DMS114 treated with DMSO at 0.1 percent for 48 hours (cell line): Measurements from ENCODE around the gene SLX4IP.

ENCODE experiments used
- DNase-seq: peaks from one replicate; lab custom pipeline; 2025; ENCODE audit not compliant: unreplicated experiment; lab: John Stamatoyannopoulos, UW

Gene SLX4IP

DNA sequence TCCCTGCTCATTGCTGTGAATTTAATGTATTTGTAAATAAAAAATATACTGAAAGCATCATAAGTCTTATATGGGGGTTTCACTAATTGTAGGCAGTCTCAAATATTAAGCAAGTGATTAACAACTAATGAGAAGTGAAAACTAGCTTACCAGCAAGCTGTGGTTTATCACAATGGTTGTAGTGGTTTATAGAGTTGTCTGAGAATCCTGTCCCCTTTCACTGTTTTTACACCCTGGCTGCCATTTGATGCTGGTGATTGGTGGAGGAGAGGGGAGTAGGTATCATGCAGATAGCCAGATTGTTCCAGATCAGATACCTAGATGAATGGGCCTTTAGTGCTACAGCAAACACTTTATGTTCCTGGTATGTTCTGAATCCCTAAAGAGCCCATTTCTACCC lies 7.1 kb upstream of the SLX4IP start:
- DNase-seq = no peak

- DNase-seq = no peak
These were observed 5.6 kb upstream of the SLX4IP start for GRCh38 chr20:10429443-10429981.

GRCh38 chr20:10430000-10430466 lies 5.1 kb upstream of the SLX4IP start:
- DNase-seq = no peak

DNA sequence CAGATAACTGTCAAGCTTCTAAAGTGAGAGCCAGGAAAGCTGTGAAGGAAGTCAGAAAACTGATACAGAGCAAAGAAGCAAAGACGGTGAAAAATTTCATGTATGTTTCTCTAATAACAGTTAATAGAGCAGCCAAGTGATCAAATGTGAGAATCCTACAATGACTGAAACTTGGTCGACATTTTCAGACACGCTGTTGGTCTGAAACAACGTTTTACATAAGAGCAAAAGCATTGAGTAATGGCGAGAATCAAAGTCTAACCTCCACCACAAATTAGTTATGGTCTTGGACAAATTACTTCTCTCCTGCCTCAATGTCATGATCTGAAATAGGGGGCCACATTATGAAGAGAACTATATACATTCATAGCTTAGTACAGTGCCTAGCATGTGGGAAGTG lies 4.4 kb upstream of the SLX4IP start:
- DNase-seq = no peak

- no peak for DNase-seq
These were observed 3.0 kb upstream of the SLX4IP start for GRCh38 chr20:10432079-10432478.

GRCh38 chr20:10433014-10433622 lies 2.0 kb upstream of the SLX4IP start:
- no peak for DNase-seq

DNA sequence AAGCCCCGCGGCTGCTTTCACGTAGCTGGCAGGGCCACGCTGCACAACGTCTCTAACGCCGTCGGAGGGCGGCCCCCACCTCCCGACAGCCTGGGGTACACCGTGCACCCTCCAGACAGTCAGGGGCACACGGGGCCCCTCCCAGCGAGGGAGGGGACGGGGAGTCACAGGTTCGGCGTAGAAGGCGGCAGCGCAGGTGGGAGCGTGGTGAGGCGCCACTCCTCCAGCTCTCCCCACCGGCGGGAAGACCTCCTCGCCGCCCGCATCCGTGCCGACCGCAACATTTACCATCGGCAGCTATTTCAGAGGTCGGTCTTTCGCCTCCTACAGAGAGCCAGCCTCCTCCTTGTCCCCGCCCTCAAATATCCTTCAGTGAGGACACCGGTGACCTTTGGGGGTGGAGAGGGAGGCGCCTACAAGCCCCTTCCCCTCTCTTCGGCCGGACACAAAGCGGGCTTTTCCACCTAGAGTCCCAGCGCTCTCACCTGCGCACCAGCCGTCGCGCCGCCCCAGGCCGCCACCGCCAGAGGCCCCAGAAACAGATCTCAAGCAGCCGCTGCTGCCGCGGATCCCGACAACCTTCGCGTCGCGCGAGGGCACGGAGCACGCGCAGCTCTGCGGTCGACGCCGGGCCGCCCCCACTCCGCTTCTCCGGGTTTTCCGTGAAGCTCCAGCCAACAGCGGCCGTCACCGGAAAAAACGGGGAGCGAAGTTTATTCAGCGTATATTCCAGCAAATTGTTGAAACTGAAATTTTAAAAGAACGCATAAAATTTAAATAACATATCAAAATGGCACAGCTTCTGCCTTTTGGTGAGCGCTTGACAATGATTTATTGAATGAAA lies 1.3 kb upstream of the SLX4IP start, which contains the start of gene MKKS:
Gene MKKS (minus strand): TSS at position 600 of the 844 bp plus-strand sequence. CDS start 20,708 bp downstream, outside the sequence.
- DNase-seq = peak; percentile 85

DNA sequence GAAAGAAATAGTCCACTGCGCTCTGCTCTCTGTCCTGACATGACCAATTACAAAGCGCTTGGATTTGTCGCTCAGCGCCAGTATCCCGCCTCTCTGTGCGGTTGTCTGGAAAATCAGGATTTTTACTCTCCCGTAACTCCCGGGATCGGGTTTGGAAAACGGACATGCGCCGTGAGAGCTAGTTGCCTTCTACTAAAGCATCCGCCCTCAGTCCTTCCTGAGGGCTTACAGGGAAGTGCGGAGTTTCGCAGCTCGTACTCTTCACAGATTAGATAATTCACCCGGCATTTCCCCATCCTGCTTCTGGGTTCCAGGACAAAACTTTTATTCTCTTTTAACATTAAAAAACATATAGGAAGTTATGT lies 656 bp upstream of the SLX4IP start:
- DNase-seq = peak; percentile 93

- no peak for DNase-seq
These were observed 1.1 kb downstream of the SLX4IP start for GRCh38 chr20:10436053-10436699.

DNA sequence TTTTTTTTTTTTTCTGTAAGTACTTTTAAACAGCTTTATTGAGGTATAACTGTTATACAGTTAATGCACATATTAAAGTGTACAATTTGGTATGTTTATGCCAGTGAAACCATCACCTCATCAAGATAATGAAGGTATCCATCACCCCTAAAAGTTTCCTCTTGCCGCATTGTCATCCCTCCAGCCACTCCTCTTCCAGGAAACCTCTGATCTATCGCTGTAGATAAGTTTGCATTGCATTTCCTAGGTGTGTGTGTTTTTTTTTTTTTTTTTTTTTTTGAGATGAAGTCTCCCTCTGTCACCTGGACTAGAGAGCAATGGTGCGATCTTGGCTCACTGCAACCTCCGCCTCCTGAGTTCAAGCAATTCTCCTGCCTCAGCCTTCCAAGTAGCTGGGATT lies 3.1 kb downstream of the SLX4IP start:
- DNase-seq = no peak

- no peak for DNase-seq
These were observed 8.8 kb downstream of the SLX4IP start for GRCh38 chr20:10443936-10444335.

DNA sequence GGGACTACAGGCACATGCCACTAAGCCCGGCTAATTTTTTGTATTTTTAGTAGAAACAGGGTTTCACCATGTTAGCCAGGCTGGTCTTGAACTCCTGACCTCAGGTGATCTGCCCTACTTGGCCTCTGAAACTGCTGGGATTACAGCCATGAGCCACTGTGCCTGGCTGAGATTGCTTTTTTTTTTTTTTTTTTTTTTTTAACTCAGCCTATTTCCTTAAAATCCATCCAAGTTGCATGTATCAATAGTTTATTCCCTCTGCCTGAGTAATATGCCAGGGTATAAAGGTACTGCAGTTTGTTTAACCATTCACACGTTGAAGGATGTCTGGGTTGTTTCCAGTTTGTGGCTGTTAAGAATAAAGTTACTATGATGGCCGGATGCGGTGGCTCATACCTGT lies 10.7 kb downstream of the SLX4IP start:
- no peak for DNase-seq

DNA sequence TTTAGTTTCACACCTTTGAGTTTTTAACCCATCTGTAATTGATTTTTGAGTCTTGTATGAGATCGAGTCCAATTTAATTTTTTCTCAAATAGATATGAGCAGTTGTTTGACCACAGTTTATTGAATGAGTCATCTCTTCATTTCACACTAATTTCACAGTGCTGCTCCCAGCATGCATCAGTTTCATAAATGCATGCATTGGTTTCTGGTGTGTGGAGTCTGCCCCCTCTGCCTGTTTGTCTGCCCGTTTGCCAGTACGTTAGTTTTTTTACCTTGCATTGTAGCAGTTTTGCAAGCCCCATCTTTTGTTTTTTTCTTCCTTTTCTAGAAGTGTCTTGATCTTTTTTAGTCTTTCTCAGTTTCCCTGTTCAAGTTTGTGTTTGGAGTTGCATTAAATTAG lies 11.9 kb downstream of the SLX4IP start:
- DNase-seq = no peak

DNA sequence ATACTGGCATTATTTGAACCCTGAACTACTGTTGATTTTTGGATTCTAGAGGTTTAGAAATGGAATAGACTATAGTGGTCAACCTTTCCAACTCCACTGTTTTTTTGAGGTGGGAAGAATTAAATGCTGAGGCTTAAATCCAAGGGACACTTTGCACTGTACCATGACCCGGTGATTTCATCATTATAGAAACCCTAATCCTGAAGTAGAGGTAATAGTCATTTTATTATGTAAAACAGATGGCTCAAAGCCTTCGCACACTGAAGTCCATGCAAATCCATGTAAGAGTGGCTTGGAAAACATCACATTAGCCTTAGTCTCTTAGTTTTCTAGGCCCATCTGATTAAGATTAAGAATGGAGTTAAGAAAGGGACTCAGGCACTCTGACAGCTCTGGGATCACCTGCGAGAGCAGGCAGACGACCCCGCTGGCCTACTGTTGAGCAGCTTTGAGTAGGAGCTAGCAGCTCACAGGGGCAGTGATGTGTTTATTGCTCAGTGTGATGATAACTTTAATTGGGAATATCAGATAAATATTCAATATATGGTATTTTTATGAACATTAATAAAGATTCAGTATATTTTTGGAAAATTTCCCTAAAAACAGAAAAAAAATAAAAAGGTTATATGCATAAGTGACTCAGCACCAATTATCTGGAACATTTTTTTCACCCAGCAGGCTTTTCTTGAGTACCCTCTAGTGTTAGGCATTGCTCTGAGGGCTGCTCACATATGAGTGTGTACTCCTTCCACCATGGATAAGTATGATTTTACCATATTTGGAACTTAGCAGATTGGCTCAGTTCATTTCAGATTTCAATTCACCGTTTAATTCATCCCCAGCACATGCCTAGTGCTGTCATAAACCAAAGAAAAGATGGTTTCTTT lies 13.4 kb downstream of the SLX4IP start:
- no peak for DNase-seq

DNA sequence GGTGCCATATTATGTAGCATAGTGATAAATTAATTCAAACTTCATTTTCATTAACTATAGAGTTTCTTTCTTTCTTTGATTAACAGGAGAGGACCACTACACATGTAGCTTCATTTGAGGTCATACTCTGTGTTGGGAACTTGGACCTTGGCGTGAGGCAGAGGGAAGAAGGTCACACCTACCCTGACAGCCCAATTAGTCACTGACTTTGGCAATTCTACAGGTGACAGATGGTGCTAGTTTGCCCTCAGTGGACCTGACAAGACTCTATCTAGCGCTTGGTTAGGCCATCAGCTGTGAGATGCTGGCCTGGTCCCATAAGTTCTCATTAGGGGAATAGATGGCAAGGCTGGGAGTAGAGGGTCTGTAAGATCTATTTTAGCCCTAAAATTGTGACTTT lies 14.2 kb downstream of the SLX4IP start:
- DNase-seq = no peak

GRCh38 chr20:10453241-10453640 lies 18.1 kb downstream of the SLX4IP start:
- no peak for DNase-seq

DNA sequence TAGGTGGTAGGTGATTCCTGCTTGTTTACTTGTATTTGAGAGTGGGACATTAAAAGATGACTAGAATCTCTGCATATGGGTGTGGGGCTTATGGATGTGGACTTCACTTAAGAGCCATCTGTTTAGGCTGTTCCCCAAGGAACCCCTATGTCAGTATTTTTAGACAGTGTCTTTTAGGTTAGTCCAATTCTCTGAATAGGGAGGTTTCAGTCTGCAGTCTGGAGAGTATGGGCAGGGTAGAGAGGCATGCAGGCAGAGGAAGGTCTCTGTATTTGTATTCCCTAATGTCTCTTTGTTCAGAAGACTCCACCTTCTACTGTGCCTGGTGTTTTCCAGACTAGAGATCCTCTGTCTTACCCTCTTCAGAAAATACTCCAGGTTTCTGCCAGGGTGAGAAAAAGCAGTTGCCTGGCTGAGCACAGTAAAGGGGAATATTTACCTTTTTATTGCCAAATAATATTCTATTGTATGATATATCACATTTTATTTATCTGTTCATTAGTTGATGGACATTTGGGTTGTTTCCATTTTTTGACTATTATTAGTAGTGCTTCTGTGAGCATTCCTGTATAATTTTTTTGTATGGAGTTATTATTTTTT lies 19.1 kb downstream of the SLX4IP start:
- no peak for DNase-seq

DNA sequence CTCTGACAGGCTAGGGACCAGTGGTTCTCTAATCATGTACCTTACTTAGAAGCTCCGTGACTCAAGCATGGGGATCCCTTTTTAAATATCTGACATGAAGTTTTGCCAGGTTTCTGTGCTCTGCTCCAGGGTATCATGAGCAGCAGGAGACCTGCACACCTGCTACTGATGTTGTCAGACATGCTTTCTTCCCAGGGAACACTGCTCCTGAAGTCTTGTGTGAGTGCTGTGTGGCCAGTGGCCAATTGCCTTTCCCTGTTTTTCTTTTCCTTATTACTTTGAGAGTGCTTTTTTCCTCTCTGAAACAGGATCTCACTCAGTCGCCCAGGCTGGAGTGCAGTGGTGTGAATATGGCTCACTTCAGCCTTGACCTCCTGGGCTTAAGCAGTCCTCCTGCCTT lies 26.4 kb downstream of the SLX4IP start:
- no peak for DNase-seq

DNA sequence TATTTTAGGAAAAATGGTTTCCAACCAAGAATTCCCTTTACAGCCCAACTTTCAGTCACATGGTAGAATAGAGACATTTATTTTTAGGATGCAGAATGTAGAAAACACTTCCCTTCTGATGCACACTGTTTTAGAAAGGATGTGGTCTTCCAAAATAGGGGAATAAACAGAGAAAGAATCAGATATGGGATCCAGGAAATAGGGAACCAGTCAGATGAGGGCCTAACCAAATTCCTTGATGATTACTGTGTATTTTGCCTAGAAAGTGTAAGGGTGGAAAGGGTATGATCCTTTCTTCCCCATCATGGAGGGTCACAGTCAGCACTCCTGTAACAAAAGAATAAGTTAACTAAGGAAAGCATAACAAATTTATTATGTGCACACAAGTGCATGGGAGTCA lies 27.4 kb downstream of the SLX4IP start:
- DNase-seq = no peak

DNA sequence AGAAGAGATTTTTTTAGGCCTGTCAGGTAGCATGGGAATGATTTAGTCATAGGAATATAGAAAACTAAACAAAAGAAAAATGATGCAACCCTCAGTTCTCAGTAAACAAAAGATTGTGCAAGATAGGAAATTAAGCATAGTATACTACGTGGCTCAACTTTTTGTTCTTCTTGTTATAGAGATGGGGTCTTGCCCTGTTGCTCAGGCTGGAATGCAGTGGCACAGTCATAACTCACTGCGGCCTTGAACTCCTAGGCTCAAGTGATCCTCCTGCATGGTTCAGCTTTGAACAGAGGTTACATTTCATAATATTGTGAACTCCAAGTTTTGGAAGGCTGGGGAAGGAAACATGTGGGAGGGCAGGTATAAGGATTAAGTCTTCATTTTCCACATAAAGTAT lies 28.5 kb downstream of the SLX4IP start:
- DNase-seq = no peak
